ENCODE data around the gene ZBTB5. TPM values are rescaled to one million over a fixed set of nuclear protein-coding genes. Genes with fewer than 3 reads are reported as not detected.

Gene ZBTB5
- total and polyA plus RNA-seq, 9 of the 15 experiments (the other 6 are each of a cell fraction or from before 2014, with no cell fraction given), result 2.3 to 43.2 (median 15.5) TPM

DNA sequence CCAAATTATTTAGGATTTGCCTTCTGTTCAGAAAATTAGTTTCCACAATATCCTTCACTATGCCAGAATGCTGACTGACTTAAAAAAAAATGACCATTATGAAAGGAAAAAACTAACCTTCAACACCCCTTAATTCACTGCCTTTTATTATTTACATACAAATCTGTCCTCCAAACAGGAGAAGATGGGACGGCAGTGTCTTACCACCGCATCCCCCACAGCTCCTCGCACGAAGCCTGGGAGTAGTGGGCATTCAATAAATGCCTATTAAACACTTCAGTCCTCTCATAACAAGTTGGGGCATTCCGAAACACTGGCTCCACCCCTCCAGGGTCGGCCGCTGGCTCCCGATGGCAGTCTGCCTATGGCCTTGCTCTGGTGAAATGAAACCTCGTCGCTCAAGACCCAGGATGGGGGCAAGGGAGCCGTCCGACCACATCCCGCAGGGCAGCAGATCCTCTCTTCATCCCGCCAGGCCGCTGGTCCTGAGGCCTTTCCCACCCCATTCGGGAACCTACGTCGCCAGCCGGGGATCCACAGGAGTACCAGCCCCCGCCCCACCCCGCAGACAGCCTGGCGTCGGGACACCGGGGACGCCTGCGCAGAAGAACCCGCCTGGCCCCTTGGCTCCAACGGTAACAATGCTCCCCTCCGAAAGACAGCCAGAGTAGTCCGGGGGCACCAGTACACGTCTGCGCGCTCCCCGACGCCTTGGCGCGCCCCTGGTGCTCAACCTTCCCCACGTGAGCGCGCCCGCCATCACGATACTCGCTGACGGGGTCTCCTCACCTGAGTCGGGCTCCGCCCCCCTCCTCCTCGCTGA is 613 bp downstream of the ZBTB5 start (continued):
- TF ChIP-seq, protein P1, sequence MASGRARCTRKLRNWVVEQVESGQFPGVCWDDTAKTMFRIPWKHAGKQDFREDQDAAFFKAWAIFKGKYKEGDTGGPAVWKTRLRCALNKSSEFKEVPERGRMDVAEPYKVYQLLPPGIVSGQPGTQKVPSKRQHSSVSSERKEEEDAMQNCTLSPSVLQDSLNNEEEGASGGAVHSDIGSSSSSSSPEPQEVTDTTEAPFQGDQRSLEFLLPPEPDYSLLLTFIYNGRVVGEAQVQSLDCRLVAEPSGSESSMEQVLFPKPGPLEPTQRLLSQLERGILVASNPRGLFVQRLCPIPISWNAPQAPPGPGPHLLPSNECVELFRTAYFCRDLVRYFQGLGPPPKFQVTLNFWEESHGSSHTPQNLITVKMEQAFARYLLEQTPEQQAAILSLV (tag; IDR thresholded peaks at IDR 0.05), result no peak
- no peak for TF ChIP-seq PURB (CRISPR knock-in tag; IDR thresholded peaks at IDR 0.05; ENCODE audit: low read depth)
- no peak for TF ChIP-seq CREM (IDR thresholded peaks at IDR 0.05; ENCODE audit: low read depth)
- no peak for TF ChIP-seq XRCC5 (IDR thresholded peaks at IDR 0.05; ENCODE audit: low read depth, low read length)
- TF ChIP-seq, protein P2, sequence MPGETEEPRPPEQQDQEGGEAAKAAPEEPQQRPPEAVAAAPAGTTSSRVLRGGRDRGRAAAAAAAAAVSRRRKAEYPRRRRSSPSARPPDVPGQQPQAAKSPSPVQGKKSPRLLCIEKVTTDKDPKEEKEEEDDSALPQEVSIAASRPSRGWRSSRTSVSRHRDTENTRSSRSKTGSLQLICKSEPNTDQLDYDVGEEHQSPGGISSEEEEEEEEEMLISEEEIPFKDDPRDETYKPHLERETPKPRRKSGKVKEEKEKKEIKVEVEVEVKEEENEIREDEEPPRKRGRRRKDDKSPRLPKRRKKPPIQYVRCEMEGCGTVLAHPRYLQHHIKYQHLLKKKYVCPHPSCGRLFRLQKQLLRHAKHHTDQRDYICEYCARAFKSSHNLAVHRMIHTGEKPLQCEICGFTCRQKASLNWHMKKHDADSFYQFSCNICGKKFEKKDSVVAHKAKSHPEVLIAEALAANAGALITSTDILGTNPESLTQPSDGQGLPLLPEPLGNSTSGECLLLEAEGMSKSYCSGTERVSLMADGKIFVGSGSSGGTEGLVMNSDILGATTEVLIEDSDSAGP (CRISPR knock-in tag; IDR thresholded peaks at IDR 0.05), result no peak
- TF ChIP-seq ZNF174 (CRISPR knock-in tag; IDR thresholded peaks at IDR 0.05), result no peak
- TF ChIP-seq, protein P3, sequence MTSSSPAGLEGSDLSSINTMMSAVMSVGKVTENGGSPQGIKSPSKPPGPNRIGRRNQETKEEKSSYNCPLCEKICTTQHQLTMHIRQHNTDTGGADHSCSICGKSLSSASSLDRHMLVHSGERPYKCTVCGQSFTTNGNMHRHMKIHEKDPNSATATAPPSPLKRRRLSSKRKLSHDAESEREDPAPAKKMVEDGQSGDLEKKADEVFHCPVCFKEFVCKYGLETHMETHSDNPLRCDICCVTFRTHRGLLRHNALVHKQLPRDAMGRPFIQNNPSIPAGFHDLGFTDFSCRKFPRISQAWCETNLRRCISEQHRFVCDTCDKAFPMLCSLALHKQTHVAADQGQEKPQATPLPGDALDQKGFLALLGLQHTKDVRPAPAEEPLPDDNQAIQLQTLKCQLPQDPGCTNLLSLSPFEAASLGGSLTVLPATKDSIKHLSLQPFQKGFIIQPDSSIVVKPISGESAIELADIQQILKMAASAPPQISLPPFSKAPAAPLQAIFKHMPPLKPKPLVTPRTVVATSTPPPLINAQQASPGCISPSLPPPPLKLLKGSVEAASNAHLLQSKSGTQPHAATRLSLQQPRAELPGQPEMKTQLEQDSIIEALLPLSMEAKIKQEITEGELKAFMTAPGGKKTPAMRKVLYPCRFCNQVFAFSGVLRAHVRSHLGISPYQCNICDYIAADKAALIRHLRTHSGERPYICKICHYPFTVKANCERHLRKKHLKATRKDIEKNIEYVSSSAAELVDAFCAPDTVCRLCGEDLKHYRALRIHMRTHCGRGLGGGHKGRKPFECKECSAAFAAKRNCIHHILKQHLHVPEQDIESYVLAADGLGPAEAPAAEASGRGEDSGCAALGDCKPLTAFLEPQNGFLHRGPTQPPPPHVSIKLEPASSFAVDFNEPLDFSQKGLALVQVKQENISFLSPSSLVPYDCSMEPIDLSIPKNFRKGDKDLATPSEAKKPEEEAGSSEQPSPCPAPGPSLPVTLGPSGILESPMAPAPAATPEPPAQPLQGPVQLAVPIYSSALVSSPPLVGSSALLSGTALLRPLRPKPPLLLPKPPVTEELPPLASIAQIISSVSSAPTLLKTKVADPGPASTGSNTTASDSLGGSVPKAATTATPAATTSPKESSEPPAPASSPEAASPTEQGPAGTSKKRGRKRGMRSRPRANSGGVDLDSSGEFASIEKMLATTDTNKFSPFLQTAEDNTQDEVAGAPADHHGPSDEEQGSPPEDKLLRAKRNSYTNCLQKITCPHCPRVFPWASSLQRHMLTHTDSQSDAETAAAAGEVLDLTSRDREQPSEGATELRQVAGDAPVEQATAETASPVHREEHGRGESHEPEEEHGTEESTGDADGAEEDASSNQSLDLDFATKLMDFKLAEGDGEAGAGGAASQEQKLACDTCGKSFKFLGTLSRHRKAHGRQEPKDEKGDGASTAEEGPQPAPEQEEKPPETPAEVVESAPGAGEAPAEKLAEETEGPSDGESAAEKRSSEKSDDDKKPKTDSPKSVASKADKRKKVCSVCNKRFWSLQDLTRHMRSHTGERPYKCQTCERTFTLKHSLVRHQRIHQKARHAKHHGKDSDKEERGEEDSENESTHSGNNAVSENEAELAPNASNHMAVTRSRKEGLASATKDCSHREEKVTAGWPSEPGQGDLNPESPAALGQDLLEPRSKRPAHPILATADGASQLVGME (CRISPR knock-in tag; IDR thresholded peaks at IDR 0.05), result no peak
- no peak for TF ChIP-seq MTA1 (IDR thresholded peaks at IDR 0.05; ENCODE audit: borderline replicate concordance)
- no peak for TF ChIP-seq HDAC6 (IDR thresholded peaks at IDR 0.05; ENCODE audit: low read depth, low read length)
- TF ChIP-seq RHOXF2B (CRISPR knock-in tag; conservative IDR thresholded peaks at IDR 0.05), result no peak
- no peak for TF ChIP-seq SMARCA4 (IDR thresholded peaks at IDR 0.05)

Measured in K562 (cell line).